ENCODE results near the gene DNAJC17.

DNAJC17 gene

GRCh38 chr15:40749151-40749630 lies 58.1 kb downstream of the DNAJC17 start:
- H3K27me3 ChIP-seq (ENCODE audit: control insufficient read depth, insufficient read depth, low read length): no peaks in the 10 kb centered on the region

DNA sequence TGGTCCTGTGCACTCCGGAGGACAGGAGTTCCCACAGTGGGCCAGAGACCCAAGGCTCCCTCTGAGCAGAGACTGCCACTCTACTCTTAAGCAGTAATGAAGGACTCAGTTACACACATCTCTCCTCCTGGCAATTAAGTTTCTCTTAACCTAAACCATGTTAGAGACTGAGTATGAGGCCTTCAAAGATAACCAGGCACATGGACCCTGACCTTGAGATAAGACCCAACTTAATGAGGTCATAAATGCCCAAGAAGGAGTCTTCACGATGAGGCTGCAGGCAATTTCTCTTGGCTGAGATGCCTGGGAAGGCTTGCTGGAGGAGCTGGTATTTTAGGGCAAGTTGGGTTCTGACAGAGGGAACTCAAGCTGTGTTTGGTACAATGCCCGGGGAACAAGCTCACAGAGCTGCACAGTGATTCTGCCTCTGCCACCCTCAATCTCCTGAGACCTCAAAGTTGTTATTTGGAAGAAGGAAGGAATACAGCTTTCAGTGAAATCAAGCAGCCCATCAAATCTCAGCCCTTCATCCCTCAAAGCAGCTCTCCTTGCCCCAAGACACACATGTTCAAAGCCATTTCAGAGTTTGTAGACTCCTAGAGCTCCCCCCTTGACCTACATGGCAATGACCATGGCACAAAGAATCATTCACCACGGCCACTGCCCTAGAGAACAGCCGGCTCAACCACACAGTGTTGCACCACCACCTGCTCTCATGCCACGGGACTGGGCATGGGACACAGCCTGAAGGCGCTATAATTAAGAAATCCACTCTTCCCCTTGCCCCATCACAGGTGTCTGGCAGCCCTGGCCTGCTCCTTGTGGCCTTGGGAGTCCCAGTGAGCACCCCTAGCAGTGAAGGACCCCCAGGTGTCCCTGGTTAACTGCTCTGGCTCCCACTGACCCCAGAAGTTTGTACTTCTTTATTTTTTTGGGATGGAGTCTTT lies 59.3 kb downstream of the DNAJC17 start:
- H3K27ac ChIP-seq (ENCODE audit: low read depth, low read length): no peak overlapping the region
- H3K4me1 ChIP-seq (ENCODE audit: control insufficient read depth, insufficient read depth, low read length): no peaks in the 10 kb centered on the region
- H3K36me3 ChIP-seq (ENCODE audit: control insufficient read depth, insufficient read depth, low read length): peaks cover 49% of the 10 kb centered on the region
- no peaks in the 10 kb centered on the region for H3K27me3 ChIP-seq (ENCODE audit: control insufficient read depth, insufficient read depth, low read length)
- no peaks in the 10 kb centered on the region for H3K9me3 ChIP-seq (ENCODE audit: control insufficient read depth, insufficient read depth, low read depth, low read length)
- H3K9ac ChIP-seq (ENCODE audit: low read length): no peak overlapping the region
- H3K4me3 ChIP-seq (ENCODE audit: low read depth, low read length): no peak overlapping the region

More at GRCh38 chr15:40749151-40749630, 58.1 kb downstream of the DNAJC17 start:
- Histone ChIP-seq H3K27ac (ENCODE audit: low read depth, low read length) (no peak overlapping the region), H3K4me3 (ENCODE audit: low read depth, low read length) (no peak overlapping the region), H3K4me1 (ENCODE audit: control insufficient read depth, insufficient read depth, low read length) (no peaks in the 10 kb centered on the region), H3K9me3 (ENCODE audit: control insufficient read depth, insufficient read depth, low read depth, low read length) (no peaks in the 10 kb centered on the region), H3K9ac (ENCODE audit: low read length) (no peak overlapping the region), H3K36me3 (ENCODE audit: control insufficient read depth, insufficient read depth, low read length) (peaks cover 37% of the 10 kb centered on the region)

GRCh38 chr15:40746916-40747418 lies 60.3 kb downstream of the DNAJC17 start:
- no peak overlapping the region for H3K4me3 ChIP-seq (ENCODE audit: low read depth, low read length)
- no peaks in the 10 kb centered on the region for H3K4me1 ChIP-seq (ENCODE audit: control insufficient read depth, insufficient read depth, low read length)
- H3K9ac ChIP-seq (ENCODE audit: low read length): no peak overlapping the region
- no peaks in the 10 kb centered on the region for H3K9me3 ChIP-seq (ENCODE audit: control insufficient read depth, insufficient read depth, low read depth, low read length)
- H3K27ac ChIP-seq (ENCODE audit: low read depth, low read length): no peak overlapping the region
- no peaks in the 10 kb centered on the region for H3K27me3 ChIP-seq (ENCODE audit: control insufficient read depth, insufficient read depth, low read length)
- peaks cover 52% of the 10 kb centered on the region for H3K36me3 ChIP-seq (ENCODE audit: control insufficient read depth, insufficient read depth, low read length)

DNA sequence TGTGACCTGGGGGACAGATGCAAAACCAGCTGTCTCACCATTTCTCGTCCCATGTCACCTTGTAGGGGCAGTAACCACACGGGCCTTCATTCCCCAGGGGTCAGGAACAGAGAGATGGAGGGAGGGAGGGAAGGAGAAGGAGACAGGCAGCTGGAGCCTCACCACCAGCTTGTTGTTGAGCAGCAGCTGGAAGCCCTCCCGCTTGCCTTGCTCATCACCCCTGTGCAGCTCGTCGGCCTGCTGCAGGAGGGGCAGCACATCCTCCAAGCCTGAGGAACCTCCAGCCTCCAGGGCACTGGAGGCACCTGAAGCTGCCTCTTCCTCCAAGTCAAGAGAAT lies 62.5 kb downstream of the DNAJC17 start:
- no peak overlapping the region for H3K9ac ChIP-seq (ENCODE audit: low read length)
- H3K9me3 ChIP-seq (ENCODE audit: control insufficient read depth, insufficient read depth, low read depth, low read length): no peaks in the 10 kb centered on the region
- H3K4me1 ChIP-seq (ENCODE audit: control insufficient read depth, insufficient read depth, low read length): peaks cover 10% of the 10 kb centered on the region
- H3K36me3 ChIP-seq (ENCODE audit: control insufficient read depth, insufficient read depth, low read length): peaks cover 39% of the 10 kb centered on the region
- no peak overlapping the region for H3K27ac ChIP-seq (ENCODE audit: low read depth, low read length)
- H3K4me3 ChIP-seq (ENCODE audit: low read depth, low read length): no peak overlapping the region
- H3K27me3 ChIP-seq (ENCODE audit: control insufficient read depth, insufficient read depth, low read length): no peaks in the 10 kb centered on the region

DNA sequence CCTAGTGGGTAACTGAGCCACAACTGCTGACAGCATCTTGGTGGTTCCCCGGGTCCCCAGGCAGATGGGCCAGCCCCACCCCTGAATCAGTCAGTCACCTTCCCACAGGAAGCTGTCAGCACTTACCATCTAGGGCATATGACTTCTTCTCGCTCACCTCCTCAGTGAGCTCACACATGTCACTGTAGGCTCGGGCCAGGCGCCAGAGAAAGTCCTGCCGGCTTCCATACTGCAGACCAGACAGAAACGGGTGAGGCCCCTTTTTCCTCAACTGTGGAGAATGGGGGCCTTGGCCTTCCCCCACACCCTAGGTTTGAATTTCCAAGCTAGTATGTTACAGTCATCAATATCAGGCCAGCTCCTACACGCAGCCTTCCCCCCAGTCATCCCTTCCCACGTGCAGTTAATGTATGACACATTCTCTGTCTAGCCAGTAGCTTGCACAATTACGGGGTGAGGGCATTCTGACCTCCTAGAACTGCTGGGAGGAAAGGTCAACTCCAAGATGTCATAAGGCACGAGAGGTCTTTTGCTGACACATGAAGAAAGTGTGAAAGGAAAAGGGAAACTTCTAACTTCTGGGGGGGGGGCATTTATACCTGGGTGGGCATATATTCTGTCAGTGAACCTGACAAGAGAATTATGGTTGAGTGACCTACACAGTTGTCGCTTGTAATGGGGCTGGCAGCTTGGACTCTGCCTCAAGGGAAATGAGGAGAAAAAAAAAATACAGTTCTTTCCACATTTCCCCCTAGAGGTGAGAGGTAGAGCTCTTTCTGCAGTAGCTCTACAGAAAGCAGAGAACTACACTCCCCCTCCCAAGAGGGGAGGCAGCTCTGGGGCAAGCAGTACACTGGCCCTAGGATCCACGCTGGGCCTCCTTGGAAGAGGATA lies 63.1 kb downstream of the DNAJC17 start:
- H3K36me3 ChIP-seq (ENCODE audit: control insufficient read depth, insufficient read depth, low read length): peaks cover 43% of the 10 kb centered on the region
- no peaks in the 10 kb centered on the region for H3K27me3 ChIP-seq (ENCODE audit: control insufficient read depth, insufficient read depth, low read length)
- H3K9me3 ChIP-seq (ENCODE audit: control insufficient read depth, insufficient read depth, low read depth, low read length): no peaks in the 10 kb centered on the region
- no peak overlapping the region for H3K27ac ChIP-seq (ENCODE audit: low read depth, low read length)
- H3K4me3 ChIP-seq (ENCODE audit: low read depth, low read length): no peak overlapping the region
- H3K9ac ChIP-seq (ENCODE audit: low read length): no peak overlapping the region
- peaks cover 16% of the 10 kb centered on the region for H3K4me1 ChIP-seq (ENCODE audit: control insufficient read depth, insufficient read depth, low read length)

GRCh38 chr15:40743485-40743901 lies 63.8 kb downstream of the DNAJC17 start:
- Histone ChIP-seq H3K36me3 (ENCODE audit: control insufficient read depth, insufficient read depth, low read length) (peaks cover 42% of the 10 kb centered on the region), H3K27ac (ENCODE audit: low read depth, low read length) (no peak overlapping the region), H3K4me3 (ENCODE audit: low read depth, low read length) (no peak overlapping the region)

GRCh38 chr15:40739854-40740253 lies 67.4 kb downstream of the DNAJC17 start:
- H3K4me3 ChIP-seq (ENCODE audit: low read depth, low read length): no peak overlapping the region
- H3K9ac ChIP-seq (ENCODE audit: low read length): peak overlapping the region; percentile 55
- peaks cover 65% of the 10 kb centered on the region for H3K36me3 ChIP-seq (ENCODE audit: control insufficient read depth, insufficient read depth, low read length)
- H3K27me3 ChIP-seq (ENCODE audit: control insufficient read depth, insufficient read depth, low read length): no peaks in the 10 kb centered on the region
- peak overlapping the region; percentile 61; the same call in 1 of the 2 replicates for H3K27ac ChIP-seq (ENCODE audit: low read depth, low read length)
- no peaks in the 10 kb centered on the region for H3K9me3 ChIP-seq (ENCODE audit: control insufficient read depth, insufficient read depth, low read depth, low read length)
- H3K4me1 ChIP-seq (ENCODE audit: control insufficient read depth, insufficient read depth, low read length): peaks cover 27% of the 10 kb centered on the region

More at GRCh38 chr15:40743485-40743901, 63.8 kb downstream of the DNAJC17 start:
- Histone ChIP-seq H3K9ac (ENCODE audit: low read length) (no peak overlapping the region), H3K9me3 (ENCODE audit: control insufficient read depth, insufficient read depth, low read depth, low read length) (no peaks in the 10 kb centered on the region), H3K4me1 (ENCODE audit: control insufficient read depth, insufficient read depth, low read length) (peaks cover 21% of the 10 kb centered on the region), H3K27me3 (ENCODE audit: control insufficient read depth, insufficient read depth, low read length) (no peaks in the 10 kb centered on the region)

DNA sequence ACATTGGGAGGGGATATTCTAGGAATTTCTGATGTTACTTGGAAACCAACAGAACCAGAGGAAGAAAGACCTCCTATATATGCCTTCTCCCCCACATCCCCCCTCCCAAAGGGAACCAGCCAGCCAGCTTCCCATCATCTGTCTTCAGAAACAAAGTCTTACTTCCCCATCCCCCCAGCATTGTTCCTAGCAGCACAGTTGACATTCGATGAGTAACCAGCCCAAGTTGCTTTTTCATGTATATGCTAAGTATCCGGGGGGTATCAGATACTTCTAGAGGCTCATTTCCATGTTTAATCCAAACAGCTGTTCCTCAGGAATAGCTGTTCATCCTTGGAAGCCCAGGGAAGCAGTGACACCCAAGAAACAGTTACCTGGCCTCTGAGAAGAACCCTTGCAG lies 68.2 kb downstream of the DNAJC17 start:
- no peaks in the 10 kb centered on the region for H3K9me3 ChIP-seq (ENCODE audit: control insufficient read depth, insufficient read depth, low read depth, low read length)
- H3K4me1 ChIP-seq (ENCODE audit: control insufficient read depth, insufficient read depth, low read length): peaks cover 27% of the 10 kb centered on the region
- H3K9ac ChIP-seq (ENCODE audit: low read length): peak overlapping the region; percentile 55
- H3K27me3 ChIP-seq (ENCODE audit: control insufficient read depth, insufficient read depth, low read length): no peaks in the 10 kb centered on the region
- peaks cover 65% of the 10 kb centered on the region for H3K36me3 ChIP-seq (ENCODE audit: control insufficient read depth, insufficient read depth, low read length)
- peak overlapping the region; percentile 5; the same call in 1 of the 2 replicates for H3K4me3 ChIP-seq (ENCODE audit: low read depth, low read length)
- peak overlapping the region; percentile 61; the same call in 1 of the 2 replicates for H3K27ac ChIP-seq (ENCODE audit: low read depth, low read length)

DNA sequence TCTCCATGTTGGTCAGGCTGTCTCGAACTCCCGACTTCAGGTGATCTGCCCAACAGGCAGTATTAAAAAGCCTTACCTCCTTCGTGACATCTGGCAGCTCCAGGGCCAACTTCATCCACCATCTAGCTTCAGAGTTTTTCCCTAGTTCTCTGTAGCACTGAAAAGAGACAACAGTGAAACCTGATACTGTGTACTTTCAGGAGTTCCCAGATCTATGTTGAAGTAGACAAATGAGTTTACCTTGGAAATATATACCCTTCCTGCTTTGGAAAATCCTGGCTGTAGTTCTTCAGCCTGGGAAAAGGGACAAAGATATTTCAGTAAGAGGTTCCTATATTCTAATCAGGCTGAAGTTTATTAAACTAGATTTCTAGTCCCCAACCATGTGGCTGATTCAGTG lies 70.2 kb downstream of the DNAJC17 start:
- no peak overlapping the region for H3K9ac ChIP-seq (ENCODE audit: low read length)
- peaks cover 62% of the 10 kb centered on the region for H3K36me3 ChIP-seq (ENCODE audit: control insufficient read depth, insufficient read depth, low read length)
- H3K27me3 ChIP-seq (ENCODE audit: control insufficient read depth, insufficient read depth, low read length): no peaks in the 10 kb centered on the region
- no peak overlapping the region for H3K27ac ChIP-seq (ENCODE audit: low read depth, low read length)
- H3K9me3 ChIP-seq (ENCODE audit: control insufficient read depth, insufficient read depth, low read depth, low read length): no peaks in the 10 kb centered on the region
- peaks cover 27% of the 10 kb centered on the region for H3K4me1 ChIP-seq (ENCODE audit: control insufficient read depth, insufficient read depth, low read length)
- H3K4me3 ChIP-seq (ENCODE audit: low read depth, low read length): no peak overlapping the region

- Histone ChIP-seq H3K27ac (ENCODE audit: low read depth, low read length) (no peak overlapping the region), H3K36me3 (ENCODE audit: control insufficient read depth, insufficient read depth, low read length) (peaks cover 67% of the 10 kb centered on the region), H3K4me3 (ENCODE audit: low read depth, low read length) (no peak overlapping the region), H3K9ac (ENCODE audit: low read length) (no peak overlapping the region), H3K9me3 (ENCODE audit: control insufficient read depth, insufficient read depth, low read depth, low read length) (no peaks in the 10 kb centered on the region), H3K4me1 (ENCODE audit: control insufficient read depth, insufficient read depth, low read length) (peaks cover 27% of the 10 kb centered on the region), H3K27me3 (ENCODE audit: control insufficient read depth, insufficient read depth, low read length) (no peaks in the 10 kb centered on the region)
Measured at GRCh38 chr15:40736575-40736974, 70.7 kb downstream of the DNAJC17 start.
